ENCODE measurements around the gene SLC44A3.

Gene SLC44A3

GRCh38 chr1:94801919-94802546, 18.1 kb upstream of the SLC44A3 start:
- Histone ChIP-seq H3K27ac (ENCODE audit: low read depth, low read length) (peak overlapping the region; percentile 83), H2AFZ (ENCODE audit: low read length, unreplicated experiment) (peak overlapping the region; percentile 70), H3K4me3 (ENCODE audit: low read depth, low read length) (peak overlapping the region; percentile 72)

DNA sequence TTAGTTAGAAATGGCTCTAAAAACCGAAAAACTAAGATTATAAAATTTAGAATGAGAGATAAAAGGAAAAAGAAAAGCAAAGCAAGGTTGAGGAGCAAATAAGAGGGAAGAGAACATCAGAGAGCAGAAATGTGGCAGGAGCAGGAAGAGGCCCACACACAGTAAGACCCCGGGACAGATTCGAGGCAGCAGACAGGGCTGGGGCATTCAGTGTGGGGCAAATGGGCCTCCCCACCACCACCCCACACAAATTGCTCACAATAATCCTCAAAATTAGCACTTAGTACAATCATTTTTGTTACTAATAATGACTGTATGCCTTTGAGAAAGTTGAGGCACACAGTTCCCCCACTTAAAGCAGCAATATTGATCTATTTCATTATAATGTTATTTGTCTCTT, 17.1 kb upstream of the SLC44A3 start:
- no peak overlapping the region for H3K27ac ChIP-seq (ENCODE audit: low read depth, low read length)

More at GRCh38 chr1:94801919-94802546, 18.1 kb upstream of the SLC44A3 start:
- H3K4me1 ChIP-seq (ENCODE audit: control insufficient read depth, insufficient read depth, low read length, unreplicated experiment), result peaks cover 28% of the 10 kb centered on the region
- no peaks in the 10 kb centered on the region for H3K79me2 ChIP-seq (ENCODE audit: control insufficient read depth, insufficient read depth, low read length, unreplicated experiment)
- no peaks in the 10 kb centered on the region for H3K36me3 ChIP-seq (ENCODE audit: insufficient read depth, low read length)
- no peaks in the 10 kb centered on the region for H3K27me3 ChIP-seq (ENCODE audit: insufficient read depth, low read length)

DNA sequence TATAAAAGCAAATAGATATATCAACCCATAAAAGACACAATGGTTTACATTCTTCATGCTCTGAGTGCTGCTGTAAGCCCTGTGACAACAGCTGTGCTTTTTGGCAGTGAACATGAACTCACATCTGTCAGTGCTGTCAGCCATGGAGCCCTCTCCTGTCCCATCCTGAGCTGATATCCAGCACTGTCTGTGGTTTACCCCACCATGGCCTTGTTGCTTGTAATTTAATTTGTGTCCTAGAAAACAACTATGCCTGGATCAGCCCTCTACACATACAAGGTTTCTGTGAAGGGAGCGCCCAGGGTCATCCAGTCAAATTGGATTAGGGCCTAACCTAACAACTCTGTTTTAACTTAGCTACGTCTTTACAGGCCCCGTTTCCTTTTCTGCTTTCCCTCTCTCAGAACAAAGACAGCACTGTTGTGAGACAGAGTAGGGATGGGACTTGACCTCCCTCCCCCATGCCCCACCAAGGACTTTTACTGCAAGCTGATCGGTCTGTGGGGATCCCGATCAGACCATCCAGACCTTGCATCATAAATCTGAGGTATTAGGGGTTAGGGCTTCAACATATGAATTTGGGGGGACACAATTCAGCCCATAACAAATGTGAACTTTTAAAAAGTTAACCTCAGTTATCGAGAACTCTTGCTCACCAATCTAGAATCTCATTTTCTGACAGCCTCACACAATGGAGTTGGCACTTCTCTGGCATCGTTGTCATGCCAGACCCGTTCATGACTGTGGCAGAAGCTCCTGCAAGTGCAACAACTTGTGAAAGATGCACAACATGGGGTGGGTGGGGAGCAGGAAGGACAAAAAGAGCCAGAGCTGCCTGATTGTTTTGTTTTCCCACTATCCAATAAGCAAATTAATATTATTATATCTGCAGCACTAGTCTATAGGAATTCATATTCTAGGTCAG, 16.4 kb upstream of the SLC44A3 start:
- Histone ChIP-seq H3K27me3 (ENCODE audit: insufficient read depth, low read length) (no peaks in the 10 kb centered on the region), H3K79me2 (ENCODE audit: control insufficient read depth, insufficient read depth, low read length, unreplicated experiment) (no peaks in the 10 kb centered on the region), H3K4me3 (ENCODE audit: low read depth, low read length) (no peak overlapping the region), H3K36me3 (ENCODE audit: insufficient read depth, low read length) (no peaks in the 10 kb centered on the region), H2AFZ (ENCODE audit: low read length, unreplicated experiment) (no peak overlapping the region), H3K4me1 (ENCODE audit: control insufficient read depth, insufficient read depth, low read length, unreplicated experiment) (peaks cover 20% of the 10 kb centered on the region), H3K27ac (ENCODE audit: low read depth, low read length) (no peak overlapping the region)

More for the DNA sequence above, 17.1 kb upstream of the SLC44A3 start:
- no peak overlapping the region for H3K4me3 ChIP-seq (ENCODE audit: low read depth, low read length)
- no peaks in the 10 kb centered on the region for H3K36me3 ChIP-seq (ENCODE audit: insufficient read depth, low read length)
- H3K4me1 ChIP-seq (ENCODE audit: control insufficient read depth, insufficient read depth, low read length, unreplicated experiment), result peaks cover 26% of the 10 kb centered on the region
- no peaks in the 10 kb centered on the region for H3K27me3 ChIP-seq (ENCODE audit: insufficient read depth, low read length)
- H3K79me2 ChIP-seq (ENCODE audit: control insufficient read depth, insufficient read depth, low read length, unreplicated experiment), result no peaks in the 10 kb centered on the region
- H2AFZ ChIP-seq (ENCODE audit: low read length, unreplicated experiment), result no peak overlapping the region

DNA sequence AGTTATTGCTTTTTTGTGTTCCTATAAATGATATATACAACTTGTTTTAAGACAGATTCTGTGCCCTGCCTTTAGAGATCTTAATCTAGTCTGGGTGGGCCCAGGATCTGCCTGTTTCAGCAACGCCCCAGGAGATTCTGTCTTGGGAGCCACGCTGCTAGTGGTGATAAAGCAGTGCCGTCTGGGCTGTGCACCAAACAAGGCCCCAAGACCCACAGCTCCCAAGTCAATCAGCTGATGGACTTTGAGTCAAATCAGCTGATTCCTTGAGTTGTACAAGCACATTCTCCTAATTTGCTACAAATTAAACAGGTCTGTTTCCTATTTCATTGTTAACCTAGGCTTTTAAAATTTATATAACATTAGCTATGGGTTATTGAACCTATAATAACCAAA, 15.7 kb upstream of the SLC44A3 start:
- Histone ChIP-seq H3K27ac (ENCODE audit: low read depth, low read length) (no peak overlapping the region), H3K4me3 (ENCODE audit: low read depth, low read length) (no peak overlapping the region), H2AFZ (ENCODE audit: low read length, unreplicated experiment) (no peak overlapping the region), H3K4me1 (ENCODE audit: control insufficient read depth, insufficient read depth, low read length, unreplicated experiment) (peaks cover 14% of the 10 kb centered on the region), H3K79me2 (ENCODE audit: control insufficient read depth, insufficient read depth, low read length, unreplicated experiment) (no peaks in the 10 kb centered on the region), H3K36me3 (ENCODE audit: insufficient read depth, low read length) (no peaks in the 10 kb centered on the region), H3K27me3 (ENCODE audit: insufficient read depth, low read length) (no peaks in the 10 kb centered on the region)

DNA sequence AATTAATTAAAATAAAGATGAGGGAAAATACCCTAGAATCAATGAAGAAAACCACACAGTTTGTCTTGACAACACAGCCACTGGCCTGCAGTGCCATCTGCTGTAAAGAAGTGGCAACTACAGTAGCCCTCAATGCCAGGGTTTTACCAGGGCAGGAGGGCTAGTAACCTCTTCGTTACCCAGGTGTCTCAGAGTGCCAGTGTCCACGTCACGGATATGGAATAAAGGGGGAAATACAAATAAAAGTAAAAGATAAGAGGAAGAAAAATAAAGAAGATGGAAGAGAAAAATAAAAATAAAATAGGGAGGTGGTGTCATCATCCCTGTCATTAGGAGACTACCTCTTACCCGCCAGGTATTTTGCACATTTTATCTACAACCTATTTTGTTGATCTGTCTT, 14.2 kb upstream of the SLC44A3 start:
- peaks cover 8% of the 10 kb centered on the region for H3K4me1 ChIP-seq (ENCODE audit: control insufficient read depth, insufficient read depth, low read length, unreplicated experiment)
- H2AFZ ChIP-seq (ENCODE audit: low read length, unreplicated experiment), result no peak overlapping the region
- no peaks in the 10 kb centered on the region for H3K27me3 ChIP-seq (ENCODE audit: insufficient read depth, low read length)
- H3K36me3 ChIP-seq (ENCODE audit: insufficient read depth, low read length), result no peaks in the 10 kb centered on the region
- H3K79me2 ChIP-seq (ENCODE audit: control insufficient read depth, insufficient read depth, low read length, unreplicated experiment), result no peaks in the 10 kb centered on the region
- no peak overlapping the region for H3K27ac ChIP-seq (ENCODE audit: low read depth, low read length)
- H3K4me3 ChIP-seq (ENCODE audit: low read depth, low read length), result no peak overlapping the region

DNA sequence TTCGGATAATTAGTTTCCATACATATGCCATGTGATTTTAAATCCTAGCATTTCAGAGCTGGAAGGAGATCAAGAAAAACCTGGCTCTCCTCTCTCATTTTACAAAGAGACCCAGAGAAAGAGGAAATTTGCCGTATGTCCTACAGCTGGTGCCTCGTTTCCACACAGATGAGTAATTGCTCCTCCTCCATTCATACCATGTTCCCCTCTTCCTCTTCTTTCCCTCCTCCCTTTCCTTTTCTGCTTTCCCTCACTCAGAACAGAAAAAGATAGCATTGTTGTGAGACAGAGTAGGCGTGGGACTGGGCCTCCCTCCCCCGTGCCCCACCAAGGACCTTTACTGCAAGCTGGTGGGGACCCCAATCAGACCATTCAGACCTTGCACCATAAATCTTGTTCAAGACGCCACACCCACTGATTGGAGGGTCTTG, 13.7 kb upstream of the SLC44A3 start:
- H3K79me2 ChIP-seq (ENCODE audit: control insufficient read depth, insufficient read depth, low read length, unreplicated experiment), result no peaks in the 10 kb centered on the region
- H3K4me1 ChIP-seq (ENCODE audit: control insufficient read depth, insufficient read depth, low read length, unreplicated experiment), result peaks cover 5% of the 10 kb centered on the region
- no peak overlapping the region for H2AFZ ChIP-seq (ENCODE audit: low read length, unreplicated experiment)
- no peak overlapping the region for H3K27ac ChIP-seq (ENCODE audit: low read depth, low read length)
- H3K4me3 ChIP-seq (ENCODE audit: low read depth, low read length), result no peak overlapping the region
- H3K27me3 ChIP-seq (ENCODE audit: insufficient read depth, low read length), result no peaks in the 10 kb centered on the region
- no peaks in the 10 kb centered on the region for H3K36me3 ChIP-seq (ENCODE audit: insufficient read depth, low read length)

DNA sequence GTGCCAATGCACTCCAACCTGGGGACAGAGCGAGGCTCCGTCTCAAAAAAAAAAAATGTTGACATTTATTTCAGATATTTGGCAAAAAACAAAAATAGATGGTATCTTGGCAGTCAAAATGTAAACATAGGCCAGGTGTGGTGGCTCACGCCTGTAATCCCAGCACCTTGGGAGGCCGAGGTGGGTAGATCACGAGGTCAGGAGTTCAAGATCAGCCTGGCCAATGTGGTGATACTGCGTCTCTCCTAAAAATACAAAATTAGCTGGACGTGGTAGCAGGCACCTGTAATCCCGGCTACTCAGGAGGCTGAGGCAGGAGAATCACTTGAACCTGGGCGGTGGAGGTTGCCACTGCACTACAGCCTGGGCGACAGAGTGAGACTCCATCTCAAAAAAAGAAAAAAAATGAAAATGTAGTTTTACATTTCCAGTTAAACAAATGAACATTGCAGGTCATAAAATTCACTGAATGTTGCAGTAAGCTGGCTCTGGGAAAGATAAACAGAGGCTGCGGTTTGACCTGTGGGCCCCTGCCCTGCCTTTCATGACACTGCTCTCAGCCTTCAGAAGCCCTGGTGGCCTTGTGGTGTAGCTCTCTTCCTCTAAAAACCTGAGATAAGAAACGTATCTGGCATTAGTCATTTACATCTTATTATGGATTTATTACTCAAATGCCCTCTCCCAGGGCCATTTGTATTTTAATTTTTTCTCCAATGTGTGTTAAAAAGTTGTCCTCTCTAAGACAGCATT, 12.2 kb upstream of the SLC44A3 start:
- Histone ChIP-seq H3K4me1 (ENCODE audit: control insufficient read depth, insufficient read depth, low read length, unreplicated experiment) (no peaks in the 10 kb centered on the region), H3K27me3 (ENCODE audit: insufficient read depth, low read length) (no peaks in the 10 kb centered on the region), H3K79me2 (ENCODE audit: control insufficient read depth, insufficient read depth, low read length, unreplicated experiment) (no peaks in the 10 kb centered on the region), H3K36me3 (ENCODE audit: insufficient read depth, low read length) (no peaks in the 10 kb centered on the region), H3K4me3 (ENCODE audit: low read depth, low read length) (no peak overlapping the region), H3K27ac (ENCODE audit: low read depth, low read length) (no peak overlapping the region), H2AFZ (ENCODE audit: low read length, unreplicated experiment) (no peak overlapping the region)

DNA sequence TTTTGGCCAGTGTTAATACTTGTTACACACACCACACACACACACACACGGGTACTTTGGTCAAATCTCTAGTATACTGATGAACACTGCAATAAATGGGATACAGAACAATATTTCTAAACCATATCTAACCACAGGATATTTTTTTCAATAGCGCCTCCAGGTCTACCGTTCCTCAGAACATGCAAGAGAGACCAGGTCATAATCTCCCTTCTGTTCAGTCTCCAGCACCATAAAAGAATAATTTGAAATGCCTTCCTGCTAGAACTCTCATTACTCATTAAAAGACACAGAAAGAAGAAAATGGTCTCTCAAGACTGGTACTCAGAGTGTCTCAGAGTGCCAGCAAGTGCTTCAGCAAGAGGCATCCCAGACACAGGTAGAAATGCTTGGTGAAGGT, 11.5 kb upstream of the SLC44A3 start:
- Histone ChIP-seq H3K36me3 (ENCODE audit: insufficient read depth, low read length) (no peaks in the 10 kb centered on the region), H2AFZ (ENCODE audit: low read length, unreplicated experiment) (no peak overlapping the region), H3K27me3 (ENCODE audit: insufficient read depth, low read length) (no peaks in the 10 kb centered on the region), H3K4me3 (ENCODE audit: low read depth, low read length) (no peak overlapping the region), H3K4me1 (ENCODE audit: control insufficient read depth, insufficient read depth, low read length, unreplicated experiment) (no peaks in the 10 kb centered on the region), H3K27ac (ENCODE audit: low read depth, low read length) (no peak overlapping the region), H3K79me2 (ENCODE audit: control insufficient read depth, insufficient read depth, low read length, unreplicated experiment) (no peaks in the 10 kb centered on the region)

DNA sequence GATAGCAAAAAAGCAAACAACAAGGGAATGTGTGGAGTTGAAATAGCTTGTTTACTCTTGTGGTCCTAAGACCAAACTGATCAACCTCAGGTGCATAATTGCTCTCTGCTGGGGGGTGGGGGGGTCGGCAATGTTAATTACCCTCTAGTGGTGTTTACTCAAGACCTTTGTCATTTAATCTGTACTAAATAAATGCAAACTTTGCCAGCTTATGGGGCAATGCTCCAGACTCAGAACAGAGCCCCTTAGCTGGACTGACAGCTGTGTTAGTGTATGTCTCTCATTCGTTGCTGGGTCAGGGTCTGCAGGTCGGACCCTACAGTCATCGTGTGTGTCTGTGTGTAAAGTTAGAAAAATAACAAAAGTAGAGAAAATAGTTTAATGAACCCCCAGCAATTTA, 7.2 kb upstream of the SLC44A3 start:
- Histone ChIP-seq H3K36me3 (ENCODE audit: insufficient read depth, low read length) (no peaks in the 10 kb centered on the region), H3K27ac (ENCODE audit: low read depth, low read length) (no peak overlapping the region), H3K27me3 (ENCODE audit: insufficient read depth, low read length) (no peaks in the 10 kb centered on the region), H3K4me1 (ENCODE audit: control insufficient read depth, insufficient read depth, low read length, unreplicated experiment) (no peaks in the 10 kb centered on the region), H2AFZ (ENCODE audit: low read length, unreplicated experiment) (no peak overlapping the region), H3K4me3 (ENCODE audit: low read depth, low read length) (no peak overlapping the region), H3K79me2 (ENCODE audit: control insufficient read depth, insufficient read depth, low read length, unreplicated experiment) (no peaks in the 10 kb centered on the region)

- no peak overlapping the region for H2AFZ ChIP-seq (ENCODE audit: low read length, unreplicated experiment)
These were observed 4.1 kb upstream of the SLC44A3 start for GRCh38 chr1:94816030-94816429.

More at GRCh38 chr1:94816030-94816429, 4.1 kb upstream of the SLC44A3 start:
- H3K79me2 ChIP-seq (ENCODE audit: control insufficient read depth, insufficient read depth, low read length, unreplicated experiment), result no peaks in the 10 kb centered on the region
- H3K27ac ChIP-seq (ENCODE audit: low read depth, low read length), result no peak overlapping the region
- peaks cover 8% of the 10 kb centered on the region for H3K4me1 ChIP-seq (ENCODE audit: control insufficient read depth, insufficient read depth, low read length, unreplicated experiment)
- no peaks in the 10 kb centered on the region for H3K27me3 ChIP-seq (ENCODE audit: insufficient read depth, low read length)
- no peak overlapping the region for H3K4me3 ChIP-seq (ENCODE audit: low read depth, low read length)
- H3K36me3 ChIP-seq (ENCODE audit: insufficient read depth, low read length), result no peaks in the 10 kb centered on the region
